ENCODE results near the gene NFATC2.
"Not testable (repeated sequence)": the region's sequence is repeated elsewhere in the genome, so short reads cannot be mapped to it uniquely, and the experiment has no call there.

Gene NFATC2

GRCh38 chr20:51346686-51347485 lies 195.6 kb downstream of the NFATC2 start:
- no peak for DNase-seq

- DNase-seq: no peak
Measured at GRCh38 chr20:51345601-51346101, 196.9 kb downstream of the NFATC2 start.

DNA sequence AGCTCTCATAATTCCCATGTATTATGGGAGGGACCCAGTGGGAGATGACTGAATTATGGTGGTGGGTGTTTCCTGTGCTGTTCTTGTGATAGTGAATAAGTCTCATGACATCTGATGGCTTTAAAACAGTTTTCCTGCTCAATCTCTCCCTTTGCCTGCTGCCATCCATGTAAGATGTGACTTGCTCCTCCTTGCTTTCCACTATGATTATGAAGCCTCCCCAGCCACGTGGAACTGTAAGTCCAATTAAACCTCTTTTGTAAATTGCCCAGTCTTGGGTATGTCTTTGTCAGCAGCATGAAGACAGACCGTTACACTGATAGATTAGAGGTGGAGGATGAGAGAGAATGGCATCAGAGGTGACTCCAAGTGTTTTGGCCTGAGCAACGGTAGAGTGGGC lies 198.7 kb downstream of the NFATC2 start:
- not testable (repeated sequence) for DNase-seq

GRCh38 chr20:51342510-51343236 lies 199.8 kb downstream of the NFATC2 start:
- no peak for DNase-seq

- no peak for DNase-seq
Measured at GRCh38 chr20:51341581-51341980, 200.9 kb downstream of the NFATC2 start.

DNA sequence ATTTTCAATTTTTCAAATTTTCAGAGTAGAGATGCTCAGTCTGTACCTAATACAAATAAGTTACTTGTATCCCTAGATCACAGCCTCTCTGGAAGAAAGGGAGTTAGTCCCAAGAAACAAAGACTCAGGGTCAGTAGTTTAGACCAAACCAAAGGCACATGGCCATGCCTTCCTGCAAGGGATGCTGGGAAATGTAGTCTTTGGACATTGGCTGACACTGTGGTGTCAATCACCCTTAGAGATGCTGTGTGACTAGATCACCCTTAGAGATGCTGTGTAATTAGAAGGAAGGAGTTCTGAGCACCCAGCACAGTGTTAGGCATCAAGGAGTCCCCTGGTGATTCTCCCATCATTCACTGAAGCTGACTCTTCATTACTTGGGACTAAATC lies 202.1 kb downstream of the NFATC2 start:
- DNase-seq: no peak

- no peak for DNase-seq
Measured at GRCh38 chr20:51339721-51340450, 202.6 kb downstream of the NFATC2 start.

GRCh38 chr20:51338692-51339440 lies 203.7 kb downstream of the NFATC2 start:
- DNase-seq: no peak

GRCh38 chr20:51337126-51337805 lies 205.3 kb downstream of the NFATC2 start:
- no peak for DNase-seq
